ENCODE data around the gene RSPH4A. TPM values are rescaled to one million over a fixed set of nuclear protein-coding genes. Genes with fewer than 3 reads are reported as not detected.
"Not testable (repeated sequence)": the region's sequence is repeated elsewhere in the genome, so short reads cannot be mapped to it uniquely, and the experiment has no call there.

Gene RSPH4A
- total RNA-seq, 4 donors from 2014 or later, result 0.25 to 2.0 (median 0.81) TPM; not detected in 1

- Histone ChIP-seq H3K27me3 (no peaks in the 10 kb centered on the region), H3K36me3 (peaks cover 14% of the 10 kb centered on the region), H3K4me3 (no peak overlapping the region), H3K4me1 (peaks cover 19% of the 10 kb centered on the region), H3K9me3 (no peaks in the 10 kb centered on the region), H3K27ac (no peak overlapping the region)
- no peak for DNase-seq (ENCODE audit: low spot score in 2 of 2)
- TF ChIP-seq EP300 (IDR thresholded peaks at IDR 0.05) (no peak), POLR2AphosphoS5 (IDR thresholded peaks at IDR 0.05) (no peak), POLR2A (IDR thresholded peaks at IDR 0.05) (no peak)
- TF ChIP-seq, protein P1, sequence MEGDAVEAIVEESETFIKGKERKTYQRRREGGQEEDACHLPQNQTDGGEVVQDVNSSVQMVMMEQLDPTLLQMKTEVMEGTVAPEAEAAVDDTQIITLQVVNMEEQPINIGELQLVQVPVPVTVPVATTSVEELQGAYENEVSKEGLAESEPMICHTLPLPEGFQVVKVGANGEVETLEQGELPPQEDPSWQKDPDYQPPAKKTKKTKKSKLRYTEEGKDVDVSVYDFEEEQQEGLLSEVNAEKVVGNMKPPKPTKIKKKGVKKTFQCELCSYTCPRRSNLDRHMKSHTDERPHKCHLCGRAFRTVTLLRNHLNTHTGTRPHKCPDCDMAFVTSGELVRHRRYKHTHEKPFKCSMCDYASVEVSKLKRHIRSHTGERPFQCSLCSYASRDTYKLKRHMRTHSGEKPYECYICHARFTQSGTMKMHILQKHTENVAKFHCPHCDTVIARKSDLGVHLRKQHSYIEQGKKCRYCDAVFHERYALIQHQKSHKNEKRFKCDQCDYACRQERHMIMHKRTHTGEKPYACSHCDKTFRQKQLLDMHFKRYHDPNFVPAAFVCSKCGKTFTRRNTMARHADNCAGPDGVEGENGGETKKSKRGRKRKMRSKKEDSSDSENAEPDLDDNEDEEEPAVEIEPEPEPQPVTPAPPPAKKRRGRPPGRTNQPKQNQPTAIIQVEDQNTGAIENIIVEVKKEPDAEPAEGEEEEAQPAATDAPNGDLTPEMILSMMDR (IDR thresholded peaks at IDR 0.05), result no peak
These were observed 45.3 kb downstream of the RSPH4A start for GRCh38 chr6:116661594-116661993.

DNA sequence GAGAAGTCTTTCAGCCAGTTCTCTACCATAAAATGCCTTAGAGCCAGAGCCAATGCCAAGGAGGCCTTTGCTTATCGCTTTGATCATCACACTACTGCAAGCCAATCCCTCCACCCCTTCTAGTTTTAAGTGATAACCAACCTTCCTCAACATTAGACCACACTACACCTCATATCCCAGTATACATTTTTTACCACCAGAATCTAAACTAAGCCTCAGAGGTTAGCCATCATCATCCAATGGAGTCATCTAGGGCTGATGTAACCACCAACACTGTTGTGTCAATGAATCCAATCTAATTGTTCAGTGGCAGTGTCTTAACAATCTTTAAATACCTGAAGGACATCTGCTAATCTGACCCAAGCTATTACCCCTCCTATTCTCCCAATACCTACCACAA, 45.9 kb downstream of the RSPH4A start:
- peaks cover 25% of the 10 kb centered on the region for H3K4me1 ChIP-seq
- no peak overlapping the region for H3K4me3 ChIP-seq
- no peaks in the 10 kb centered on the region for H3K27me3 ChIP-seq
- 96% methylated on average over 1 of the region's 1 CpG for WGBS
- H3K27ac ChIP-seq, result no peak overlapping the region
- H3K36me3 ChIP-seq, result peaks cover 14% of the 10 kb centered on the region
- DNase-seq (ENCODE audit: low spot score in 2 of 2), result no peak
- TF ChIP-seq POLR2A (IDR thresholded peaks at IDR 0.05) (no peak), EP300 (IDR thresholded peaks at IDR 0.05) (no peak), POLR2AphosphoS5 (IDR thresholded peaks at IDR 0.05) (no peak)
- TF ChIP-seq, protein P1 (IDR thresholded peaks at IDR 0.05), result no peak
- no peaks in the 10 kb centered on the region for H3K9me3 ChIP-seq

- H3K9me3 ChIP-seq, result no peaks in the 10 kb centered on the region
These were observed 47.0 kb downstream of the RSPH4A start for GRCh38 chr6:116663308-116663707.

GRCh38 chr6:116664169-116664568, 47.9 kb downstream of the RSPH4A start:
- not testable (repeated sequence) for DNase-seq (ENCODE audit: low spot score in 2 of 2); H3K27ac ChIP-seq; H3K4me3 ChIP-seq; H3K27me3 ChIP-seq; H3K36me3 ChIP-seq; H3K9me3 ChIP-seq
- 95% methylated on average over 2 of the region's 2 CpGs for WGBS
- peaks cover 34% of the 10 kb centered on the region for H3K4me1 ChIP-seq

More at GRCh38 chr6:116663308-116663707, 47.0 kb downstream of the RSPH4A start:
- Histone ChIP-seq H3K4me1 (peaks cover 34% of the 10 kb centered on the region), H3K36me3 (peaks cover 4% of the 10 kb centered on the region), H3K27ac (no peak overlapping the region), H3K4me3 (no peak overlapping the region), H3K27me3 (no peaks in the 10 kb centered on the region)
- DNase-seq (ENCODE audit: low spot score in 2 of 2), result no peak
- 92% methylated on average over 3 of the region's 3 CpGs for WGBS
- TF ChIP-seq POLR2A (IDR thresholded peaks at IDR 0.05) (no peak), POLR2AphosphoS5 (IDR thresholded peaks at IDR 0.05) (no peak)
- TF ChIP-seq, protein P1 (IDR thresholded peaks at IDR 0.05), result no peak

DNA sequence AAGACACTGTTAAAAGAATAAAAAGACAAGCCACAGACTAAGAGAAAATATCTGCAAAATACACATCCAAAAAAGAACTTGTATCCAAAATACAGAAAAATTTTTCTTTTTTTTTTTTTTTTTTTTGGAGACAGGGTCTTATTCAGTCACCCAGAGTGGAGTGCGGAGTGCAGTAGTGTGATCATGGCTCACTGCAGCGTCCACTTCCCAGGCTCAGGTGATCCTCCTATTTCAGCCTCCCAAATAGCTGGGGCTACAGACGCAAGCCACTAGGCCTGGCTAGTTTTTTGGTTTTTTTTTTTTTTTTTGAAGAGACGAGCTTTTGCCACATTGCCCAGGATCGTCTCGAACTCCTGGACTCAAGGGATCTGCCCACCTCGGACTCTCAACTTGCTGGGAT, 49.2 kb downstream of the RSPH4A start:
- no peak overlapping the region for H3K27ac ChIP-seq
- 87% methylated on average over 7 of the region's 7 CpGs for WGBS
- H3K36me3 ChIP-seq, result no peaks in the 10 kb centered on the region
- H3K9me3 ChIP-seq, result no peaks in the 10 kb centered on the region
- H3K27me3 ChIP-seq, result no peaks in the 10 kb centered on the region
- TF ChIP-seq POLR2A (IDR thresholded peaks at IDR 0.05) (no peak), EP300 (IDR thresholded peaks at IDR 0.05) (no peak), POLR2AphosphoS5 (IDR thresholded peaks at IDR 0.05) (no peak)
- TF ChIP-seq, protein P1 (IDR thresholded peaks at IDR 0.05), result no peak
- DNase-seq (ENCODE audit: low spot score in 2 of 2), result no peak
- no peak overlapping the region for H3K4me3 ChIP-seq
- H3K4me1 ChIP-seq, result peaks cover 34% of the 10 kb centered on the region

GRCh38 chr6:116666869-116667268, 50.6 kb downstream of the RSPH4A start:
- DNase-seq (ENCODE audit: low spot score in 2 of 2), result no peak
- H3K27me3 ChIP-seq, result no peaks in the 10 kb centered on the region
- no peaks in the 10 kb centered on the region for H3K9me3 ChIP-seq
- no peak overlapping the region for H3K4me3 ChIP-seq
- no peak overlapping the region for H3K27ac ChIP-seq
- no peaks in the 10 kb centered on the region for H3K36me3 ChIP-seq
- peaks cover 34% of the 10 kb centered on the region for H3K4me1 ChIP-seq
- WGBS, result 63% methylated on average over 1 of the region's 1 CpG
- no peak for TF ChIP-seq EP300 (IDR thresholded peaks at IDR 0.05)
- TF ChIP-seq POLR2A (IDR thresholded peaks at IDR 0.05), result no peak
- no peak for TF ChIP-seq POLR2AphosphoS5 (IDR thresholded peaks at IDR 0.05)
- TF ChIP-seq, protein P1 (IDR thresholded peaks at IDR 0.05), result no peak
